Astrocyte of the cerebellum (primary cell): Measurements from ENCODE around the gene PA2G4.

Experiments
- DNase-seq: peaks from one replicate; pipeline ENCODE4 v3.0.0-alpha.2; 2011; ENCODE audit warnings: low read depth
- H3K4me3 ChIP-seq: 2 replicates; pipeline ENCODE4 v1.5.1; 2011; ENCODE audit warnings: mild to moderate bottlenecking, low read depth, low read length, moderate library complexity
- in situ Hi-C: cut with HindIII; loops from 2 replicates; pipeline ENCODE4 v1.10.0; 2017; ENCODE audit warnings: low sequenced_read_pairs
- TF ChIP-seq, protein P1 (sequence below): IDR thresholded peaks from 2 replicates; pipeline ENCODE4 v1.5.1; 2012; ENCODE audit warnings: low read length, low read depth, moderate library complexity, mild to moderate bottlenecking; ENCODE audit errors: missing control alignments

PA2G4 gene

GRCh38 chr12:56082967-56083366 lies 21.4 kb upstream of the PA2G4 start:
- DNase-seq = no peak
- H3K4me3 ChIP-seq = no peak overlapping the region
- TF ChIP-seq, protein P1, sequence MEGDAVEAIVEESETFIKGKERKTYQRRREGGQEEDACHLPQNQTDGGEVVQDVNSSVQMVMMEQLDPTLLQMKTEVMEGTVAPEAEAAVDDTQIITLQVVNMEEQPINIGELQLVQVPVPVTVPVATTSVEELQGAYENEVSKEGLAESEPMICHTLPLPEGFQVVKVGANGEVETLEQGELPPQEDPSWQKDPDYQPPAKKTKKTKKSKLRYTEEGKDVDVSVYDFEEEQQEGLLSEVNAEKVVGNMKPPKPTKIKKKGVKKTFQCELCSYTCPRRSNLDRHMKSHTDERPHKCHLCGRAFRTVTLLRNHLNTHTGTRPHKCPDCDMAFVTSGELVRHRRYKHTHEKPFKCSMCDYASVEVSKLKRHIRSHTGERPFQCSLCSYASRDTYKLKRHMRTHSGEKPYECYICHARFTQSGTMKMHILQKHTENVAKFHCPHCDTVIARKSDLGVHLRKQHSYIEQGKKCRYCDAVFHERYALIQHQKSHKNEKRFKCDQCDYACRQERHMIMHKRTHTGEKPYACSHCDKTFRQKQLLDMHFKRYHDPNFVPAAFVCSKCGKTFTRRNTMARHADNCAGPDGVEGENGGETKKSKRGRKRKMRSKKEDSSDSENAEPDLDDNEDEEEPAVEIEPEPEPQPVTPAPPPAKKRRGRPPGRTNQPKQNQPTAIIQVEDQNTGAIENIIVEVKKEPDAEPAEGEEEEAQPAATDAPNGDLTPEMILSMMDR = no peak
- in situ Hi-C loops = no loop called here

DNA sequence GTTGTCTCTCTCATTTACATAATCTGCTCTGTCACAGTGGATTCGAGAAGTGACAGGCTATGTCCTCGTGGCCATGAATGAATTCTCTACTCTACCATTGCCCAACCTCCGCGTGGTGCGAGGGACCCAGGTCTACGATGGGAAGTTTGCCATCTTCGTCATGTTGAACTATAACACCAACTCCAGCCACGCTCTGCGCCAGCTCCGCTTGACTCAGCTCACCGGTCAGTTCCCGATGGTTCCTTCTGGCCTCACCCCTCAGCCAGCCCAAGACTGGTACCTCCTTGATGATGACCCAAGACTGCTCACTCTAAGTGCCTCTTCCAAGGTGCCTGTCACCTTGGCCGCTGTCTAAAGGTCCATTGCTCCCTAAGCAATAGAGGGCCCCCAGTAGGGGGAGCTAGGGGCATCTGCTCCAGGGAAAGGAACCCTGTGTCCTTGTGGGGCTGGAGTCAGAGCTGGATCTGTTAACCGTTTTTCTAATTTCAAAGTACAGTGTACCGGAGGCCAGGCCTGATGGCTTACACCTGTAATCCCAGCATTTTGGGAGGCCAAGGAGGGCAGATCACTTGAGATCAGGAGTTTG lies 19.3 kb upstream of the PA2G4 start:
- H3K4me3 ChIP-seq = no peak overlapping the region
- in situ Hi-C loops = no loop called here
- TF ChIP-seq, protein P1 = peak; percentile 35
- no peak for DNase-seq

GRCh38 chr12:56086096-56086495 lies 18.3 kb upstream of the PA2G4 start:
- TF ChIP-seq, protein P1 = no peak
- no peak for DNase-seq
- no peak overlapping the region for H3K4me3 ChIP-seq
- in situ Hi-C loops = no loop called here

DNA sequence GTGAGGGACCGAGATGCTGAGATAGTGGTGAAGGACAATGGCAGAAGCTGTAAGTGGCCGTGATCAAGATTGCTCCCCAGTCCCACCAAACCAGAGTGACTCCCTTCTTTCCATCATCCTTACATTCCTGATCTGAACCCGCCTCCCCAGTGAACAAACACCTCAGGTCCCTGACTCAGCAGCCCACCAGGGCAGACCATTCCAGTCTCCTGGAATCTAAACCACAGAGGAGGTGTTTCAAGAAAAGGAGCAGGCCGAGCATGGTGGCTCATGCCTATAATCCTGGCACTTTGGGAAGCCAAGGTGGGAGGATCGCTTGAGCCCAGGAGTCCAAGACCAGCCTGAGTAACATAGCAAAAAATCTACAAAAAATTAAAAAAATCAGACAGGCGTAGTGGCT lies 17.8 kb upstream of the PA2G4 start:
- no peak overlapping the region for H3K4me3 ChIP-seq
- DNase-seq = no peak
- TF ChIP-seq, protein P1 = no peak
- in situ Hi-C loops = no loop called here

DNA sequence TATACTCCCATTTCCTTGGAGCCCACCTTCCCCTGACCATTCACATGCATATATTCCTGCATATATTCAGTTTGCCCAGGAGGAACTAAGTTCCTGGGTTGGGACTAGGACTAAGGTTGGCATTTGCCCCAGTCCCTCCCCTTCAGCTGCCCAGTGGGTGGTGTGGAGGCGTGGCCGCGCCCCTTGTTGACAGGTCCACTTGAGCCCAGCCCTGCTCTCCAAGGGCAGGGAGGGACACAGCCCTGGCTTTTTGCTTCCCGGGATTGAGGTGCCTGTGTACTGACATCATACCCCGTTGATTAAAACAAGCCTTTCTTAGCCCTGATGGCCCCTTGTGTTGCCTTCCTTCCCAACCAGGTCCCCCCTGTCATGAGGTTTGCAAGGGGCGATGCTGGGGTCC lies 17.1 kb upstream of the PA2G4 start:
- TF ChIP-seq, protein P1 = no peak
- H3K4me3 ChIP-seq = no peak overlapping the region
- in situ Hi-C loops = no loop called here
- no peak for DNase-seq

DNA sequence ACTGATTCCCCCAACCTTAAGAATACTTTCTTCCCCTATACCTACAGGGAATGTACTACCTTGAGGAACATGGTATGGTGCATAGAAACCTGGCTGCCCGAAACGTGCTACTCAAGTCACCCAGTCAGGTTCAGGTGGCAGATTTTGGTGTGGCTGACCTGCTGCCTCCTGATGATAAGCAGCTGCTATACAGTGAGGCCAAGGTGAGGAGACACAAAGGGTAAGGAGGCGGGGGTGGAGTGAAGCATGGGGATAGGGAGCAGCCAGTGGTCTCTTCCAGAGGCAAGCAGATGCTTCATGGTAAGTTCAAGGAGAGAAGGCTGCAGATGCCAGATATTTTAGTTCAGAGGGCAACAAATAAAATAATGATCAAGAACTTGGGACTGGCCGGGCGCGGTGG lies 6.6 kb upstream of the PA2G4 start:
- TF ChIP-seq, protein P1 = no peak
- in situ Hi-C loops = no loop called here
- H3K4me3 ChIP-seq = no peak overlapping the region
- no peak for DNase-seq

DNA sequence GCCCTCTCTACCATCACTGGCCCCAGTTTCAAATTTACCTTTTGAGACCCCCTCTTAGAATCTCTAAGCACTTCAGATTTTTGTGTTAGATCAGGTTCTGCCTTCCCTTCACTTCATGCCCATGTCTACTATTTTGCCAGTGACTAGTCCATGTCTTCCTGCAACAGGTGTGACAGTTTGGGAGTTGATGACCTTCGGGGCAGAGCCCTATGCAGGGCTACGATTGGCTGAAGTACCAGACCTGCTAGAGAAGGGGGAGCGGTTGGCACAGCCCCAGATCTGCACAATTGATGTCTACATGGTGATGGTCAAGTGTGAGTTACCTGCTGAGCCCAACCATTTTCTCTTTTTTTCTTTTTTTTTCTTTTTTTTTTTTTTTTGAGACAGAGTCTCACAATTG lies 5.8 kb upstream of the PA2G4 start:
- in situ Hi-C loops = no loop called here

More for the DNA sequence above, 5.8 kb upstream of the PA2G4 start:
- TF ChIP-seq, protein P1 = no peak
- DNase-seq = no peak
- H3K4me3 ChIP-seq = no peak overlapping the region
